KBM-7 (cell line): ENCODE measurements around the gene MAD1L1.

ENCODE experiments used
- DNase-seq: peaks from one replicate; pipeline ENCODE4 v3.0.0-alpha.2; 2015
- in situ Hi-C: fragments of 300-500 bp; cut with MboI; formaldehyde crosslinking; loops from 2 replicates; pipeline ENCODE4 v1.14.3; 2020; ENCODE audit warnings: low sequenced_read_pairs, low pct_unique_long_range_greater_than_20kb, mixed read lengths

The MAD1L1 gene

GRCh38 chr7:2151801-2152612 is 80.7 kb downstream of the MAD1L1 start:
- no peak for DNase-seq

GRCh38 chr7:2151237-2151636 is 81.5 kb downstream of the MAD1L1 start:
- DNase-seq, result no peak
- in situ Hi-C loops, result no loop called here

More at GRCh38 chr7:2151801-2152612, 80.7 kb downstream of the MAD1L1 start:
- in situ Hi-C loops, result no loop called here

GRCh38 chr7:2150445-2150815 is 82.3 kb downstream of the MAD1L1 start:
- in situ Hi-C loops, result no loop called here
- no peak for DNase-seq

GRCh38 chr7:2149672-2150444 is 82.9 kb downstream of the MAD1L1 start:
- in situ Hi-C loops, result no loop called here
- DNase-seq, result no peak

GRCh38 chr7:2148814-2149213 is 83.9 kb downstream of the MAD1L1 start:
- in situ Hi-C loops, result no loop called here
- DNase-seq, result no peak

- no peak for DNase-seq
- in situ Hi-C loops, result no loop called here
Measured at GRCh38 chr7:2148189-2148588, 84.6 kb downstream of the MAD1L1 start.

GRCh38 chr7:2146676-2147472 is 85.9 kb downstream of the MAD1L1 start:
- in situ Hi-C loops, result no loop called here
- DNase-seq, result no peak

- in situ Hi-C loops, result no loop called here
- DNase-seq, result no peak
Measured at GRCh38 chr7:2145835-2146580, 86.7 kb downstream of the MAD1L1 start.

- in situ Hi-C loops, result no loop called here
- DNase-seq, result no peak
Measured at GRCh38 chr7:2144926-2145325, 87.8 kb downstream of the MAD1L1 start.

- no peak for DNase-seq
- in situ Hi-C loops, result no loop called here
Measured at GRCh38 chr7:2143981-2144595, 88.7 kb downstream of the MAD1L1 start.

GRCh38 chr7:2143450-2143849 is 89.3 kb downstream of the MAD1L1 start:
- in situ Hi-C loops, result no loop called here
- no peak for DNase-seq

- in situ Hi-C loops, result no loop called here
- DNase-seq, result no peak
Measured at GRCh38 chr7:2142386-2142785, 90.4 kb downstream of the MAD1L1 start.

- no peak for DNase-seq
- in situ Hi-C loops, result no loop called here
Measured at GRCh38 chr7:2141651-2142050, 91.1 kb downstream of the MAD1L1 start.

GRCh38 chr7:2141021-2141410 is 91.7 kb downstream of the MAD1L1 start:
- no peak for DNase-seq
- in situ Hi-C loops, result no loop called here

- DNase-seq, result no peak
Measured at GRCh38 chr7:2140216-2141020, 92.3 kb downstream of the MAD1L1 start.

GRCh38 chr7:2139004-2139699 is 93.6 kb downstream of the MAD1L1 start:
- in situ Hi-C loops, result no loop called here
- DNase-seq, result no peak

More at GRCh38 chr7:2140216-2141020, 92.3 kb downstream of the MAD1L1 start:
- in situ Hi-C loops, result no loop called here

GRCh38 chr7:2138146-2138765 is 94.5 kb downstream of the MAD1L1 start:
- in situ Hi-C loops, result no loop called here
- DNase-seq, result peak; percentile 39
